ENCODE measurements around the gene SCO2. TPM values are rescaled to one million over a fixed set of nuclear protein-coding genes. Genes with fewer than 3 reads are reported as not detected.

SCO2 gene
- total RNA-seq, 1 experiment from 2014 or later: 3.0 TPM

- intact Hi-C loops (cut with micrococcal nuclease; ENCODE audit: unreplicated experiment): no loop called here
- Histone ChIP-seq H3K9me2 (ENCODE audit: insufficient read depth) (no peaks in the 10 kb centered on the region), H2AFZ (no peak overlapping the region), H3K79me2 (ENCODE audit: low read depth) (no peaks in the 10 kb centered on the region), H3K9me3 (ENCODE audit: insufficient read depth, low read depth) (no peaks in the 10 kb centered on the region), H3K27me3 (ENCODE audit: insufficient read depth, low read depth) (no peaks in the 10 kb centered on the region), H3K36me3 (ENCODE audit: low read depth) (peaks cover 7% of the 10 kb centered on the region), H3F3A (ENCODE audit: insufficient read depth, low read depth) (peaks cover 29% of the 10 kb centered on the region), H3K4me1 (replicated peaks; ENCODE audit: insufficient read depth) (peaks cover 17% of the 10 kb centered on the region; the same call in 1 of the 2 replicates), H3K27ac (no peak overlapping the region), H3K4me3 (peak overlapping the region; percentile 87; the same call in 1 of the 2 replicates), H4K20me1 (ENCODE audit: insufficient read depth) (peaks cover 9% of the 10 kb centered on the region), H3K4me2 (peak overlapping the region; percentile 96)
- ChIA-PET CTCF (no interaction called here), POLR2A (ENCODE audit: unreplicated experiment) (no interaction called here)
- no peak for TF ChIP-seq EZH2 (IDR thresholded peaks at IDR 0.05; ENCODE audit: low read depth)
- TF ChIP-seq CTCF (conservative IDR thresholded peaks at IDR 0.05): no peak
- no TSS peak for BruUV-seq (replicated peaks)
- DNase-seq: no peak
Measured at GRCh38 chr22:50483106-50483505, 42.3 kb downstream of the SCO2 start.

DNA sequence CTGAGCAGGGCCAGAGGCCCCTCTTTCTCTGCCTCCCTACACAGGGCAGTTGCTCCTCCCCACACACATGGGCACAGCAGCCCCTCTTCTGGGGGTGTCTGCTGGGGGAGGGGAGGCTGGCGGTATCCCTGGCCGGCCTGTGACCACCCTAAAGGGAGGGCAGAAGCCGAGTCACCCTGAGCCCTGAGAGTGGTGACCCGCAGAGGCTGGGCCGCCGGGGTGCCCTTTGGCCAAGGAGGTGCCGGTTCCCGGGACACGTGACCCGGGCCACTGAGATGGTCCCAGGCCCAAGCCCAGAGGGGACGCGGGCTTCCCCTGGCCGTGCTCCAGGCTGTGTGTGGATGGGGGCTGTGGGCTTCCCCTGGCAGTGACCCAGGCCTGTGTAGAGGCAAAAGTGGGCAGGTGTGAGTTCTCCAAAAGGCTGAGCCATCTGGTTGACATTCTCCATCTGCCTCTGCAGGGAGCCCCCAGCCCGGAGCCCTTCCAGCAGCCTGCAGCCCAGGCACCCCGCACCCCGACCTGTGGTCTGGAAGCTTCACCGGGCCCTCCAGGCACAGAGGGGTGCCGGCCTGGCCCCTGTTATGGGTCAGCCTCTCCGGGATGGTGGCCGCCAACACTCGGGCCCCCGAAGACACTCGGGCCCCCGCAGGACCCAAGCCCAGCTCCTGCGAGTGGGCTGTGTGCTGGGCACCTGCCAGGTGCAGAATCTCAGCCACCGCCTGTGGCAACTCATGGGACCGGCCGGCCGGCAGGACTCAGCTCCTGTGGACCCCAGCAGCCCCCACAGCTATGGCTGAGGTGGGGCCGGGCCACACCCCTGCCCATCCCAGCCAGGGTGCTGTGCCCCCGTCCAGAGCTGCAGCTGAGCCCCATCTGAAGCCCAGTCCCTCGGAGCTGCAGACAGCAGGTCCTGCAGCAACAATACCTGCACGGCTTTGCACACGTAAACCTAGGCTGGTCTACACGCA, 43.0 kb downstream of the SCO2 start:
- H3K4me1 ChIP-seq (replicated peaks; ENCODE audit: insufficient read depth): peaks cover 17% of the 10 kb centered on the region; the same call in 1 of the 2 replicates
- H3K9me2 ChIP-seq (ENCODE audit: insufficient read depth): no peaks in the 10 kb centered on the region
- no peaks in the 10 kb centered on the region for H3K9me3 ChIP-seq (ENCODE audit: insufficient read depth, low read depth)
- no peak for DNase-seq
- CTCF ChIA-PET: no interaction called here
- peaks cover 29% of the 10 kb centered on the region for H3F3A ChIP-seq (ENCODE audit: insufficient read depth, low read depth)
- H4K20me1 ChIP-seq (ENCODE audit: insufficient read depth): peaks cover 9% of the 10 kb centered on the region
- peaks cover 7% of the 10 kb centered on the region for H3K36me3 ChIP-seq (ENCODE audit: low read depth)
- POLR2A ChIA-PET (ENCODE audit: unreplicated experiment): no interaction called here
- TSS peak; percentile 30 for BruUV-seq (replicated peaks)
- no peak overlapping the region for H3K27ac ChIP-seq
- peak overlapping the region; percentile 77 for H2AFZ ChIP-seq
- H3K79me2 ChIP-seq (ENCODE audit: low read depth): no peaks in the 10 kb centered on the region
- H3K4me3 ChIP-seq: peak overlapping the region; percentile 87
- peak overlapping the region; percentile 96 for H3K4me2 ChIP-seq
- H3K27me3 ChIP-seq (ENCODE audit: insufficient read depth, low read depth): no peaks in the 10 kb centered on the region
- intact Hi-C loops (cut with micrococcal nuclease; ENCODE audit: unreplicated experiment): no loop called here
- no peak for TF ChIP-seq EZH2 (IDR thresholded peaks at IDR 0.05; ENCODE audit: low read depth)
- TF ChIP-seq CTCF (conservative IDR thresholded peaks at IDR 0.05): no peak

- peak within 1 kb of the TSS; percentile 87 for H3K4me3 ChIP-seq
- H3K27ac ChIP-seq: no peak within 1 kb of the TSS
- ChIA-PET CTCF (no interaction called here), POLR2A (ENCODE audit: unreplicated experiment) (no interaction called here)
- no TSS peak for BruUV-seq (replicated peaks)
- DNase-seq: peak in 1 of 2 experiments; percentile 47
- peaks cover 7% of the 10 kb centered on the region for H3K36me3 ChIP-seq (ENCODE audit: low read depth)
- no peaks in the 10 kb centered on the region for H3K27me3 ChIP-seq (ENCODE audit: insufficient read depth, low read depth)
- intact Hi-C loops (cut with micrococcal nuclease; ENCODE audit: unreplicated experiment): no loop called here
- H2AFZ ChIP-seq: peak within 1 kb of the TSS; percentile 77
- peaks cover 13% of the 10 kb centered on the region; the same call in 1 of the 2 replicates for H3K4me1 ChIP-seq (replicated peaks; ENCODE audit: insufficient read depth)
- H3K4me2 ChIP-seq: peak within 1 kb of the TSS; percentile 96
- H3F3A ChIP-seq (ENCODE audit: insufficient read depth, low read depth): peaks cover 33% of the 10 kb centered on the region
- no peaks in the 10 kb centered on the region for H3K9me2 ChIP-seq (ENCODE audit: insufficient read depth)
- H4K20me1 ChIP-seq (ENCODE audit: insufficient read depth): peaks cover 9% of the 10 kb centered on the region
- H3K9me3 ChIP-seq (ENCODE audit: insufficient read depth, low read depth): no peaks in the 10 kb centered on the region
- H3K79me2 ChIP-seq (ENCODE audit: low read depth): no peaks in the 10 kb centered on the region
- TF ChIP-seq EZH2 (IDR thresholded peaks at IDR 0.05; ENCODE audit: low read depth): no peak
- TF ChIP-seq CTCF (conservative IDR thresholded peaks at IDR 0.05): no peak
Measured at GRCh38 chr22:50481440-50482106, 43.8 kb downstream of the SCO2 start, which contains the start of gene ADM2. Gene ADM2, plus strand, starts transcription at chr22:50481543. Its CDS starts 305 bp downstream, at chr22:50481848.
